ENCODE measurements around the gene DOCK7. TPM values are rescaled to one million over a fixed set of nuclear protein-coding genes. Genes with fewer than 3 reads are reported as not detected.

The DOCK7 gene
- total and polyA plus RNA-seq, 2 of the 13 experiments (the other 11 are each of a cell fraction or from before 2014, with no cell fraction given) = 45.7 to 67.2 TPM

- TF ChIP-seq PHF20 (CRISPR knock-in tag; IDR thresholded peaks at IDR 0.05) (no peak; the same call in 1 of the 2 replicates), HNF1A (IDR thresholded peaks at IDR 0.05; ENCODE audit: low read depth) (no peak), HNF1A (CRISPR knock-in tag; IDR thresholded peaks at IDR 0.05; ENCODE audit: borderline replicate concordance) (peak; percentile 60; the same call in 1 of the 2 replicates), ZFP36L1 (CRISPR knock-in tag; IDR thresholded peaks at IDR 0.05) (no peak), NCOA2 (CRISPR knock-in tag; IDR thresholded peaks at IDR 0.05) (no peak), RXRA (CRISPR knock-in tag; IDR thresholded peaks at IDR 0.05) (no peak; the same call in 1 of the 2 replicates), ZSCAN5A (CRISPR knock-in tag; IDR thresholded peaks at IDR 0.05; ENCODE audit: borderline replicate concordance) (no peak), ZNF17 (CRISPR knock-in tag; IDR thresholded peaks at IDR 0.05) (no peak), TOE1 (CRISPR knock-in tag; IDR thresholded peaks at IDR 0.05) (no peak), ASH2L (IDR thresholded peaks at IDR 0.05; ENCODE audit: insufficient read length, low read depth, low read length) (peak; percentile 60), ZNF609 (CRISPR knock-in tag; IDR thresholded peaks at IDR 0.05; ENCODE audit: borderline replicate concordance) (peak; percentile 19; the same call in 1 of the 2 replicates), ZNF326 (CRISPR knock-in tag; IDR thresholded peaks at IDR 0.05; ENCODE audit: borderline replicate concordance) (no peak), ZC3H13 (CRISPR knock-in tag; IDR thresholded peaks at IDR 0.05) (0 out of 2 replicates have a peak, but pooled peaks have one; percentile 25)
- TF ChIP-seq, protein P1, sequence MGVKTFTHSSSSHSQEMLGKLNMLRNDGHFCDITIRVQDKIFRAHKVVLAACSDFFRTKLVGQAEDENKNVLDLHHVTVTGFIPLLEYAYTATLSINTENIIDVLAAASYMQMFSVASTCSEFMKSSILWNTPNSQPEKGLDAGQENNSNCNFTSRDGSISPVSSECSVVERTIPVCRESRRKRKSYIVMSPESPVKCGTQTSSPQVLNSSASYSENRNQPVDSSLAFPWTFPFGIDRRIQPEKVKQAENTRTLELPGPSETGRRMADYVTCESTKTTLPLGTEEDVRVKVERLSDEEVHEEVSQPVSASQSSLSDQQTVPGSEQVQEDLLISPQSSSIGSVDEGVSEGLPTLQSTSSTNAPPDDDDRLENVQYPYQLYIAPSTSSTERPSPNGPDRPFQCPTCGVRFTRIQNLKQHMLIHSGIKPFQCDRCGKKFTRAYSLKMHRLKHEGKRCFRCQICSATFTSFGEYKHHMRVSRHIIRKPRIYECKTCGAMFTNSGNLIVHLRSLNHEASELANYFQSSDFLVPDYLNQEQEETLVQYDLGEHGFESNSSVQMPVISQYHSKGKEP (CRISPR knock-in tag; IDR thresholded peaks at IDR 0.05) = no peak
- TF ChIP-seq, protein P2, sequence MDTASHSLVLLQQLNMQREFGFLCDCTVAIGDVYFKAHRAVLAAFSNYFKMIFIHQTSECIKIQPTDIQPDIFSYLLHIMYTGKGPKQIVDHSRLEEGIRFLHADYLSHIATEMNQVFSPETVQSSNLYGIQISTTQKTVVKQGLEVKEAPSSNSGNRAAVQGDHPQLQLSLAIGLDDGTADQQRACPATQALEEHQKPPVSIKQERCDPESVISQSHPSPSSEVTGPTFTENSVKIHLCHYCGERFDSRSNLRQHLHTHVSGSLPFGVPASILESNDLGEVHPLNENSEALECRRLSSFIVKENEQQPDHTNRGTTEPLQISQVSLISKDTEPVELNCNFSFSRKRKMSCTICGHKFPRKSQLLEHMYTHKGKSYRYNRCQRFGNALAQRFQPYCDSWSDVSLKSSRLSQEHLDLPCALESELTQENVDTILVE (CRISPR knock-in tag; IDR thresholded peaks at IDR 0.05) = no peak
These were observed at the start of gene DOCK7 (continued) for GRCh38 chr1:62687903-62688686.

Measured in HepG2 (cell line).